Measurements from ENCODE around the gene GM2A.

DNA sequence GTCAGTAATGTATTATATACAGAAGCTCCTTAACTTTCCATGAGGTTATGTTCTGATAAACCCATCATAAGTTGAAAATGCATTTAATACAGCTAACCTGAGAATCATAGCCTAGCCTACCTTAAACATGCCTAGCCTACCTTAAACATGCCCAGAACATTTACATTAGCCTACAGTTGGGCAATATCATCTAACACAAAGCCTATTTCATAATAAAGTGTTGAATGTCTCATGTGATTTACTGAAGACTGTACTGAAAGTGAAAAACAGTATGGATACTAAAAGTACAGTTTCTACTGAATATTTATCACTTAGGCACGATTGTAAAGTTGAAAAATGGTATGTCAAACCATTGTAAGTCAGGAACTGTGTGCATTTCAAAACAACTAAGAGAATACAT lies 1.6 kb downstream of the GM2A start:
- TF ChIP-seq BHLHE40 (IDR thresholded peaks at IDR 0.05; ENCODE audit: borderline replicate concordance) = no peak
- TF ChIP-seq, protein P1, sequence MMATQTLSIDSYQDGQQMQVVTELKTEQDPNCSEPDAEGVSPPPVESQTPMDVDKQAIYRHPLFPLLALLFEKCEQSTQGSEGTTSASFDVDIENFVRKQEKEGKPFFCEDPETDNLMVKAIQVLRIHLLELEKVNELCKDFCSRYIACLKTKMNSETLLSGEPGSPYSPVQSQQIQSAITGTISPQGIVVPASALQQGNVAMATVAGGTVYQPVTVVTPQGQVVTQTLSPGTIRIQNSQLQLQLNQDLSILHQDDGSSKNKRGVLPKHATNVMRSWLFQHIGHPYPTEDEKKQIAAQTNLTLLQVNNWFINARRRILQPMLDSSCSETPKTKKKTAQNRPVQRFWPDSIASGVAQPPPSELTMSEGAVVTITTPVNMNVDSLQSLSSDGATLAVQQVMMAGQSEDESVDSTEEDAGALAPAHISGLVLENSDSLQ (IDR thresholded peaks at IDR 0.05) = no peak
- no peak for TF ChIP-seq SP1 (IDR thresholded peaks at IDR 0.05)
- TF ChIP-seq FOXM1 (IDR thresholded peaks at IDR 0.05; ENCODE audit: borderline replicate concordance) = no peak
- TF ChIP-seq ARNT (IDR thresholded peaks at IDR 0.05) = no peak
- no peak for TF ChIP-seq CTBP1 (IDR thresholded peaks at IDR 0.05; ENCODE audit: borderline replicate concordance)
- TF ChIP-seq ZNF384 (IDR thresholded peaks at IDR 0.05) = no peak
- TF ChIP-seq NFRKB (IDR thresholded peaks at IDR 0.05) = no peak

All from HEK293T (cell line).